SH-SY5Y (cell line): ENCODE results near the gene LACRT.

Experiments used
- GATA2 ChIP-seq: IDR thresholded peaks from 2 replicates; pipeline ENCODE4 v1.6.1; 2011; ENCODE audit warnings: mild to moderate bottlenecking, low read depth, low read length
- GATA3 ChIP-seq: IDR thresholded peaks from 2 replicates; pipeline ENCODE4 v1.6.1; 2011; ENCODE audit warnings: low read depth, mild to moderate bottlenecking, low read length, moderate library complexity

LACRT gene

GRCh38 chr12:54595471-54595870 is 39.2 kb downstream of the LACRT start:
- TF ChIP-seq GATA3 (no peak), GATA2 (no peak)

DNA sequence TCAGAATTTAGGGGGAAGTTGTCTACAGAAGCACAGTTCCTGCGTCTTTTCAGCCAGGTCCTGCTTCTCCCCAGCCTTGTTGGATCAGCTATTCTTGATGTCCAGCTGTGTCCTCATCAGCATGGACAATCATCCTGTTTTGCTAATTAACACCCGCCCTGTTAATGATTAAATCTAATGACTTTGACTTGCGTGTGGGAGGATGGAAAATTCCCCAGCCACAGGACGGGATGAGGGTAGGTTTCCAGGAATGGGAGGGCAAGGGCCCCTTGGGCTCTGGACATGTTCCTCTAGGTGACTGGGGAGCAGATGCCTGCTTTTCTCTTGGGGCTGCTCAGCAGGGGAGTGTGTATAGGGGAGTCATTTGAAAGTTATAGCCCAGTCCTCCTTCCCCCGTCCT is 41.0 kb downstream of the LACRT start:
- no peak for TF ChIP-seq GATA3
- TF ChIP-seq GATA2: no peak

- no peak for TF ChIP-seq GATA2
- TF ChIP-seq GATA3: no peak
These were observed 41.6 kb downstream of the LACRT start for GRCh38 chr12:54593135-54593534.

DNA sequence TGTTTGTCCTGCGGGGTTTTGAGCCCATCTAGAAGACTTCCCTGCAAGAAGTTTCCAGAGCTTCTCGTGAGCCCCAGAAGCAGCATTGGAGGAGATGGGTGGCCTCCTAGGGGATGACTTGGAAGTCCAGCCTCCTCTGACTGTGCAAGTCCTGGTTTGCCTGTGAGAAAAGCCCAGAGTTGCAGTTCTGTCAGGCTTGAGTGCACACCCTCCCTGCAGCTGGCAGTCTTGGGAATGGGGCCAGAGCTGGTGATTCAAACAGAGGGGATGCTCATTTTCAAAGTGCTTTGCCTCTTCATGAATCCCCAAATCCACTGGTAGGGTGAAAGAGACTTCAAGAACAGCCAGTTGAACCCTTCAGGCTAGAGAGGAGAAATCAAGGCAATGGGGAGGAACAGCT is 42.4 kb downstream of the LACRT start:
- TF ChIP-seq GATA3 (no peak), GATA2 (no peak)

DNA sequence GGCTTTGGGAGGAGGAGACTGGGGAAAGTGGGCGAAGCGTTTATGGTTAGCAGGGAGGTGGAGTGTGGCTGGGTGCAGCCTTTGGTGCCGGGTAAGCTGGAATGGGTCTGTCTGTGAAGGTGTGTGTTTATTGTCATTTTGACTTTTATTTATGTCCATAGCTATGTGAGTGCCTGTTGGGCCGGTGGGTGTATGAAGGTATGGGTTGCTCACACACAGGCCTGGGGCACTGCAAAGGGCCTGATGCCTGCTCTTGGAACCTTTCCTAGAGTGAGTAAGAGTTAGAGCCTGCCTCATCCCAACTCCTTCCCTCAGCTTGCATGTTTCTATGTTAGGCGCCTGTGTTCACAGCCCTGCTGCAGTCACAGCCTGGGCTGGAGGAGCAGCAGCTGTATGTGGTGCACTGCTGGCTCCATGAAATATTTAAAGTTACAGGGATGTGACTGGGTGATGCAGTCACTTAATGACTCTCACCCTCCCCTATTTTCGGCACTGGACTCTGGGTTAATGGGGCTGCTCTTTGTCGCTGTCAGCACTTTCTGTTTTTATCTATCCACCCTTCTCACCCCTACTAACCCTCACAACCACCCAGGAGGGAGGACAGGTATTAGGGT is 43.6 kb downstream of the LACRT start:
- no peak for TF ChIP-seq GATA2
- no peak for TF ChIP-seq GATA3

DNA sequence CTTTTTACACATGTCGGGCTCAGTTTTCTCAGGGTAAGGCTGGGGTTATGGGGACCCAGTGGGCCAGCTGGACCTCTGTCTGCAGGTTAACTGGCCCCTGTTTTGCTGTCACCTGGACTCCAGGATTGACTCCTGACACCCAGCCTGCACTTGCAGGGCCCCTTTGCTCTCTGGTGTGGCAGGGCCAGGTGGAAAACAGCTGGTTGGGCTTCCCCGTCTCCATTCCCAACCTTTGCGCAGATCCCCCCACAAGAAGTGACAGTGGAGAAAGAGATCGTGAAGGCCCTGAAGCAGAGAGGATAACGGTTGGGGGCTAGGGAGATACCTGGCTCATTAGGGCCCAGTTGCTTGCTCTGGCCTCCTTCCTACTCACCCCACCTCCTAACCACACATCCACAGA is 44.7 kb downstream of the LACRT start:
- TF ChIP-seq GATA2 (no peak), GATA3 (no peak)

DNA sequence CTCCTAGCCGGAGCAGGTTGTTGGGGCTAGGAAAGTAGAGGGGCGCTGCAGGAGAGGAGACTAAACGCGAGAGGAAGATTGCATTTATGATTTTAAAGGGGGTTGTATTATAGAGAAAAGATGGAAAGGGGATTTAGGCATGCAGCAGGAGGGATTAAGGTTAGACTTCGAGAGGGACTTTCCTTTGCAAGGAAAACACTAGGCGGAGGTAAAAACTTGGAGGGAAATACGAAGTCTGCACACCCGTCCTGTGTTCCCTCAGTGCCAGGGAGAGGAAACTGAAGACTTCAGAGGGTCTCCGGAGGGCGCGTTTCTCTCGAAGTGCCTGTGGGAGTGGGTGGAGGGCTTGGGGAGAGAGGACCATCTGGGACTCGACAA is 45.8 kb downstream of the LACRT start:
- TF ChIP-seq GATA3: no peak
- TF ChIP-seq GATA2: no peak

DNA sequence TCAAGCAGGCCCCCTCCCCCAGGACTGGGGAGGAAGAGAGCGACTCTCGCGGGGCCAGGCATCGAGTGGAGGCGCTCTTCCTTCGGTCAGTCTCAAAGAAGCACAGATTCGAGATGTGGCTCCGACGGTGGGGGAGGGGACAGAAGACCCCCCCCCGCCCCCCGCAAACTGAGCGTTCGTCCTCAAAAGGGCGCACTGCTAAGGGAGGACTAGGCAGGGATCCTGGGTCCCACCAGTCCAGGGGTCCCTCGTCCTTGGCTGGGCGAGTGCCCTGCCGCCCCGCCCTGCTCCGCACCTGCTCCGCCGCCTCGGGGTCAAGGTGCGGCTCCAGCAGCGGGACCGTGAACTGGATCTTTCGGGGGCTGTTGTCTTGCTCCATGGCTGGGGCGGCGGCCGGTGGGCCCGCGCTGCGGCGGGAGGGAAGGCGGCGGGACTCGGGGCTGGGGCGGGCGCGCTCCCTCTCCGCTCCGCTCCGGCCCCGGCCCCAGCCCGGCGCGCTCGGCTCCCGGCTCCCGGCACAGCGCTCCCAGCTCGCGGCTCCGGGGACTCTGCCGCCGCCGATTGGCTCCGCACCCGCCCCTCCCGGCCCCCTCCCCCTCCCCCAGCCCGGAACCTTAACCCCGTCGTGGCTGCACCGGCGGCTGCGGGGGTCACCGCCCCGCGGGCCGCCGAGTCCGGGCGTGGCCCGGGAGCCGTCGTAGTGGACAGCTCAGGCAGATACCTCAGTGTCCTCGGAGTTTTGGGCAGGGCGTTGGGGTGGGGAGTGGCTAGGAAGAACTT is 46.4 kb downstream of the LACRT start, which contains the start of gene PPP1R1A:
Gene PPP1R1A, minus strand, starts transcription at position 550 of the 780 bp plus-strand sequence. Its CDS starts 171 bp downstream, at position 379.
- TF ChIP-seq GATA3: no peak
- no peak for TF ChIP-seq GATA2

GRCh38 chr12:54587315-54587873 is 47.3 kb downstream of the LACRT start:
- TF ChIP-seq GATA2 (no peak), GATA3 (no peak)

DNA sequence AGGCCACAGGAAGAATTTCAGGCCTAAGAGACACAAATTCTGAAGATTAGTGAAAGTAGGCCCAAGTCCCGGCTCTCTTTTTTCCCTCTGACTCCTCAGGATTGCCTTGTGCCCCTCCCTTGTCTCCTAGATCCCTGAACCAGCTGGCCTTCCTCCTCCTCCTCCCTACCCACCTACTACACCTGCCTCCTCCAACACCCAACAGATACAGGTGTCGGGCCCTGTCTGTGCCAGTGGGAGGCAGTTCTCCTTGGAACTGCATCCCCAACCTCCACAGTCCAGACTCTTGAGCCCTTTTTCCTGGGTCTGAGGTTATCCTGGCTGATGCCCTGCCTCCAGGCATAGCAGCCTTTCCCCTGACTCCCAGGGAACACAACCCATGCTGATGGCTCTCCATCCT is 48.1 kb downstream of the LACRT start:
- TF ChIP-seq GATA2 (no peak), GATA3 (no peak)

DNA sequence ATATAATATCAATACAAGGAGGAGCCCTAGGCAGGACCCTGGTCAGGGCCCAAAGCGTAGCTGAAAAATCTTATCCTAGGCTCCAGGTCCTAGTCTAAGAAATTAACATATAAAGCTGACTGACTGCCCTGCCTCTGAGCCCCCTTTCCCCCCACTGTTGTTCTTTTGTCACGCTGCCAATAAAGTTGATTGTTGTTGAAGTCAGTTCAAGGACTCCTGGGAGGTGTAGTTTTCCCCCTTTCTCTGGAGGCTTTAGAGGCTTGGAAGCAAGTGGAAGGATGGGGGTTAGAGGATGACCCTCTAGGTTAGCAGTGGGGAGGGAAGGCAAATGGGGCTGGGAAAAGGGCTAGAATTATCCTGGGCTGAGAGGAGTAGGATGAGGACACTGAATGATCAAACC is 49.5 kb downstream of the LACRT start:
- TF ChIP-seq GATA2 (no peak), GATA3 (no peak)

- TF ChIP-seq GATA3 (no peak), GATA2 (no peak)
These were observed 50.6 kb downstream of the LACRT start for GRCh38 chr12:54584128-54584527.

GRCh38 chr12:54583726-54584125 is 51.0 kb downstream of the LACRT start:
- TF ChIP-seq GATA2 (no peak), GATA3 (no peak)

GRCh38 chr12:54581412-54581811 is 53.3 kb downstream of the LACRT start:
- TF ChIP-seq GATA2 (no peak), GATA3 (no peak)
